Measurements from ENCODE around the gene PLXNA4. TPM values are rescaled to one million over a fixed set of nuclear protein-coding genes. Genes with fewer than 3 reads are reported as not detected.

PLXNA4 gene
- total RNA-seq, 1 experiment from 2014 or later: 0.10 TPM

DNA sequence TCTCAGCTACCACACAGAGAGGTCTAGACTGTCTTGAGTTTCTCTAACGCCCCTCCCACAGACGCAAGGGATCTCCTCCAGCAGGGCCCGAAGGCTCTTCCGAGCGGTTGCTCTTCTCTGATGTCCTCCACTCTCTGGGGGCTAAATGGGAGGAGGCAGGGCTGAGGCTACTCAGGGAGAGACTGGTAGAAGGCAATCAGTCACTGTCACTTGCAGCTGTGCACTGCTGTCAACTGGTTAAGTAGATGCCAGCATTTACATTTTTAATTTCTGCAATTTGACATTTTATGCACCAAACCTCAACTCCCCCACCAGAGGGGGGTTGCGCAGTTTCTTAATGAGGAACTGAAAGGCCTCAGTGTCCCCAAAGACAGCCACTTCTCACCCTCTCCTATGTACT is 442.8 kb downstream of the PLXNA4 start:
- BruUV-seq (replicated peaks): no TSS peak
- TF ChIP-seq, protein P1, sequence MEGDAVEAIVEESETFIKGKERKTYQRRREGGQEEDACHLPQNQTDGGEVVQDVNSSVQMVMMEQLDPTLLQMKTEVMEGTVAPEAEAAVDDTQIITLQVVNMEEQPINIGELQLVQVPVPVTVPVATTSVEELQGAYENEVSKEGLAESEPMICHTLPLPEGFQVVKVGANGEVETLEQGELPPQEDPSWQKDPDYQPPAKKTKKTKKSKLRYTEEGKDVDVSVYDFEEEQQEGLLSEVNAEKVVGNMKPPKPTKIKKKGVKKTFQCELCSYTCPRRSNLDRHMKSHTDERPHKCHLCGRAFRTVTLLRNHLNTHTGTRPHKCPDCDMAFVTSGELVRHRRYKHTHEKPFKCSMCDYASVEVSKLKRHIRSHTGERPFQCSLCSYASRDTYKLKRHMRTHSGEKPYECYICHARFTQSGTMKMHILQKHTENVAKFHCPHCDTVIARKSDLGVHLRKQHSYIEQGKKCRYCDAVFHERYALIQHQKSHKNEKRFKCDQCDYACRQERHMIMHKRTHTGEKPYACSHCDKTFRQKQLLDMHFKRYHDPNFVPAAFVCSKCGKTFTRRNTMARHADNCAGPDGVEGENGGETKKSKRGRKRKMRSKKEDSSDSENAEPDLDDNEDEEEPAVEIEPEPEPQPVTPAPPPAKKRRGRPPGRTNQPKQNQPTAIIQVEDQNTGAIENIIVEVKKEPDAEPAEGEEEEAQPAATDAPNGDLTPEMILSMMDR (IDR thresholded peaks at IDR 0.05): no peak
- TF ChIP-seq POLR2AphosphoS5 (IDR thresholded peaks at IDR 0.05; ENCODE audit: low read depth, low read length) (no peak), SIN3A (IDR thresholded peaks at IDR 0.05; ENCODE audit: borderline replicate concordance, insufficient read depth, low read depth, low read length) (no peak)
- TF ChIP-seq, protein P2, sequence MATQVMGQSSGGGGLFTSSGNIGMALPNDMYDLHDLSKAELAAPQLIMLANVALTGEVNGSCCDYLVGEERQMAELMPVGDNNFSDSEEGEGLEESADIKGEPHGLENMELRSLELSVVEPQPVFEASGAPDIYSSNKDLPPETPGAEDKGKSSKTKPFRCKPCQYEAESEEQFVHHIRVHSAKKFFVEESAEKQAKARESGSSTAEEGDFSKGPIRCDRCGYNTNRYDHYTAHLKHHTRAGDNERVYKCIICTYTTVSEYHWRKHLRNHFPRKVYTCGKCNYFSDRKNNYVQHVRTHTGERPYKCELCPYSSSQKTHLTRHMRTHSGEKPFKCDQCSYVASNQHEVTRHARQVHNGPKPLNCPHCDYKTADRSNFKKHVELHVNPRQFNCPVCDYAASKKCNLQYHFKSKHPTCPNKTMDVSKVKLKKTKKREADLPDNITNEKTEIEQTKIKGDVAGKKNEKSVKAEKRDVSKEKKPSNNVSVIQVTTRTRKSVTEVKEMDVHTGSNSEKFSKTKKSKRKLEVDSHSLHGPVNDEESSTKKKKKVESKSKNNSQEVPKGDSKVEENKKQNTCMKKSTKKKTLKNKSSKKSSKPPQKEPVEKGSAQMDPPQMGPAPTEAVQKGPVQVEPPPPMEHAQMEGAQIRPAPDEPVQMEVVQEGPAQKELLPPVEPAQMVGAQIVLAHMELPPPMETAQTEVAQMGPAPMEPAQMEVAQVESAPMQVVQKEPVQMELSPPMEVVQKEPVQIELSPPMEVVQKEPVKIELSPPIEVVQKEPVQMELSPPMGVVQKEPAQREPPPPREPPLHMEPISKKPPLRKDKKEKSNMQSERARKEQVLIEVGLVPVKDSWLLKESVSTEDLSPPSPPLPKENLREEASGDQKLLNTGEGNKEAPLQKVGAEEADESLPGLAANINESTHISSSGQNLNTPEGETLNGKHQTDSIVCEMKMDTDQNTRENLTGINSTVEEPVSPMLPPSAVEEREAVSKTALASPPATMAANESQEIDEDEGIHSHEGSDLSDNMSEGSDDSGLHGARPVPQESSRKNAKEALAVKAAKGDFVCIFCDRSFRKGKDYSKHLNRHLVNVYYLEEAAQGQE (IDR thresholded peaks at IDR 0.05; ENCODE audit: insufficient read depth in 1 of 2, low read depth in 2 of 2, low read length in 1 of 2): no peak
- ChIA-PET CTCF (no interaction called here), POLR2A (no interaction called here)
- Histone ChIP-seq H3K27me3 (ENCODE audit: control insufficient read depth, insufficient read depth, low read length) (no peaks in the 10 kb centered on the region), H3K27ac (ENCODE audit: low read length) (no peak overlapping the region), H3K9me3 (ENCODE audit: control insufficient read depth, insufficient read depth, low read depth, low read length) (no peaks in the 10 kb centered on the region), H3K4me1 (ENCODE audit: control insufficient read depth, insufficient read depth, low read length) (no peaks in the 10 kb centered on the region), H3K36me3 (ENCODE audit: control insufficient read depth, insufficient read depth, low read length) (no peaks in the 10 kb centered on the region), H3K4me3 (ENCODE audit: low read depth in 2 of 2, low read length in 2 of 2) (no peak overlapping the region)
- intact Hi-C loops (cut with micrococcal nuclease; ENCODE audit: unreplicated experiment): no loop called here
- ATAC-seq (no peak), DNase-seq (ENCODE audit: low read depth, low spot score) (no peak)
- in situ Hi-C loops (cut with HindIII; ENCODE audit: low pct_unique_long_range_greater_than_20kb, low sequenced_read_pairs): no loop called here

DNA sequence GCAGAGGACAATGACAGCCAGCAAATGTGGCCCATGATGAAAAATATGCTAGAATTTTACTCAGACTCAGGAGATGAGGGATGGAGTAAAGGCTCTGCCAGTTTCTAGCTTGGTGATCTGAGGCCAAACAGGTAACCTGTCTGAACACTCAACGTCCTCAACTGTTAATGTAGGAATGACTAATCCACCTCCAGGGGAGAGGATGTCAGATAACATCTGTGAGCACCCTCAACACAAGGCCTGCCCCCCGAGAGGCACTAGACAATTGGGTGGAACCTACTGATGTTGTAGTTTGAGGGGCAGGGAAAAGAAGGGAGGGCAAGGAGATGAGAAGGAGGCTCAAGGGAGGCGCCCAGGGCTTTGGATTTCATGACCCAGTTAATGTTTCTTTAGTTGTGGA is 445.1 kb downstream of the PLXNA4 start:
- H3K27ac ChIP-seq (ENCODE audit: low read length): no peak overlapping the region
- ATAC-seq (no peak), DNase-seq (ENCODE audit: low read depth, low spot score) (no peak)
- H3K36me3 ChIP-seq (ENCODE audit: control insufficient read depth, insufficient read depth, low read length): no peaks in the 10 kb centered on the region
- no TSS peak for BruUV-seq (replicated peaks)
- H3K9me3 ChIP-seq (ENCODE audit: control insufficient read depth, insufficient read depth, low read depth, low read length): no peaks in the 10 kb centered on the region
- ChIA-PET POLR2A (no interaction called here), CTCF (no interaction called here)
- H3K4me1 ChIP-seq (ENCODE audit: control insufficient read depth, insufficient read depth, low read length): no peaks in the 10 kb centered on the region
- no peak for TF ChIP-seq TCF7L2 (IDR thresholded peaks at IDR 0.05; ENCODE audit: low read depth, low read length)
- TF ChIP-seq, protein P2 (IDR thresholded peaks at IDR 0.05; ENCODE audit: insufficient read depth in 1 of 2, low read depth in 2 of 2, low read length in 1 of 2): no peak
- TF ChIP-seq, protein P1 (IDR thresholded peaks at IDR 0.05): no peak
- TF ChIP-seq POLR2AphosphoS5 (IDR thresholded peaks at IDR 0.05; ENCODE audit: low read depth, low read length): no peak
- no peak for TF ChIP-seq SIN3A (IDR thresholded peaks at IDR 0.05; ENCODE audit: borderline replicate concordance, insufficient read depth, low read depth, low read length)
- no peaks in the 10 kb centered on the region for H3K27me3 ChIP-seq (ENCODE audit: control insufficient read depth, insufficient read depth, low read length)
- no peak overlapping the region for H3K4me3 ChIP-seq (ENCODE audit: low read depth in 2 of 2, low read length in 2 of 2)
- intact Hi-C loops (cut with micrococcal nuclease; ENCODE audit: unreplicated experiment) (no loop called here), in situ Hi-C loops (cut with HindIII; ENCODE audit: low pct_unique_long_range_greater_than_20kb, low sequenced_read_pairs) (no loop called here)

All from Panc1 (cell line).